ENCODE measurements around the gene HNRNPUL1.
A peak's percentile ranks its signal among the peaks of the same experiment; 100 is the strongest.

The HNRNPUL1 gene

DNA sequence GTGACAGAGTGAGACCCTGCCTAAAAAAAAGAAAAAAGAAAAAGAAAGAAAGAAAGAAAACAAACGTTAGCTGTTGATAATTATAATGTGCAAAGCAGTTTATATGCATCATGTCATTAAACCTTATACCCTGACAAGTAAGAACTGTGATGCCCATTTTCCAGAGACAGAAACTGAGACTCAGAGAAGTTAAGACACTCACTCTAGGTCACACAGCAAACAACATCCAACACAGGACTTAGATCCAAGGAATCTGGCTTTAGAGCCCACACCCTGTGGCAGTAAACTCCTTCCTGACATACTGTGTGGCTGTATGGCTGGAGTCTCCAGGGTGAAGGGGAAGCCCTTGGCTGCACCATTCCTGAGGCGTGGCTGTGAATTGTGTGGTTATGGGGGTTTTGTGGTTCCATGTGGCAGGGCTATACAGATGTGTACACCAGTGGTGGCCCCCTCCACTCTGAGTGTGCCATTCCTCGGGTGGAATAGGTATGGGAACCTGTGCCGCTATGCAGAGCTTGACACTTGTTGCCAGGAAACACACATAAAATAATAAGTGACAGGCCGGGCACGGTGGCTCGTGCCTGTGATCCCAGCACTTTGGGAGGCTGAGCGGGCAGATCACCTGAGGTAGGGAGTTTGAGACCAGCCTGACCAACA is 29.5 kb upstream of the HNRNPUL1 start:
- no peak for DNase-seq

DNA sequence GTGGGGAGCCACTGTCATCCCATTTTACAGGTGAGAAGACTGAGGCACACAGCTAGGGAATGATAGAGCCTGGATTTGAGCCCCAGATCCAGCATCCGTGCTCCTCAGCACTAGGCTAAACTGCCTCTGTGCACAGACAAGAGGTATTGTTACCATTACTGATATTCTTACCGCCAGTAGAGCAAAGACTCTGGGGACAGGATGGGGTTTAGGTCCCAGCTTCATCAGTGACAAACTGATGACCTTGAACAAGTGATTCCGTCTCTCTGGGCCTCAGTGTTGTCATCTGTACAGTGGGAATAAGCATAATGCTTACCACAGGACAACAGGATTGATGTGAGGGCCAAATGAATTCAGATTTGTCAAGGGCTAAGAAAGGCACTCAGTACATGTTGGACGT is 28.7 kb upstream of the HNRNPUL1 start:
- DNase-seq: no peak

DNA sequence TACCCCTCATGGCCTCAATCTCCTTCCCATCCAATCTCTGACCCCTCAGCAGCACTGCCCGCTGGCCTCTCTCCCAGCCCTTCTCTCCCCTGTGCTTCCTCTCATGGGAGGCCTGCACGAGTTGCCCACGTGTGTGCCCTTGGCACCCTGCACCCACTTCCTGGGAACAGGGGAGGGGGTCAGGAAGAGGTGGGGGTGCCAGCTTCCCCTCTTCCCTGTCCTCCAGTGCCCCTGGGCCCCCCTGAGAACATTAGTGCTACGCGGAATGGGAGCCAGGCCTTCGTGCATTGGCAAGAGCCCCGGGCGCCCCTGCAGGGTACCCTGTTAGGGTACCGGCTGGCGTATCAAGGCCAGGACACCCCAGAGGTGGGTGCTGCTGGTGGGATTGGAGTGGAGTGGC is 25.9 kb upstream of the HNRNPUL1 start:
- DNase-seq: no peak

DNA sequence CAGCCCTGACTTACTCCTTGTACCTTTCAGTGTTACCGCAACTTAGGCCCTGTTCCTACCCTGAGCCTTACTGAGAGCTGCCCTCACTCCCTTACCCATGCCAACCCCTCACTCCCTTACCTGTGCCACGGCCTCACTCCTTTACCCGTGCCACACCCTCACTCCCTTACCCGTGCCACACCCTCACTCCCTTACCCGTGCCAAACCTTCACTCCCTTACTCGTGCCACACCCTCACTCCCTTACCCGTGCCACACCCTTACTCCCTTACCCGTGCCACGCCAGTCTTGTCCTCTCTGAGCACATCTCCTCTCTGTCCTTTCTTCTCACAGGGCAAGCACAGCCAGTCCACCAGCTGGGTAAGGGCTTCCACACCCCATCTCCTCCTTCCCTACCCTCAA is 24.8 kb upstream of the HNRNPUL1 start:
- no peak for DNase-seq

DNA sequence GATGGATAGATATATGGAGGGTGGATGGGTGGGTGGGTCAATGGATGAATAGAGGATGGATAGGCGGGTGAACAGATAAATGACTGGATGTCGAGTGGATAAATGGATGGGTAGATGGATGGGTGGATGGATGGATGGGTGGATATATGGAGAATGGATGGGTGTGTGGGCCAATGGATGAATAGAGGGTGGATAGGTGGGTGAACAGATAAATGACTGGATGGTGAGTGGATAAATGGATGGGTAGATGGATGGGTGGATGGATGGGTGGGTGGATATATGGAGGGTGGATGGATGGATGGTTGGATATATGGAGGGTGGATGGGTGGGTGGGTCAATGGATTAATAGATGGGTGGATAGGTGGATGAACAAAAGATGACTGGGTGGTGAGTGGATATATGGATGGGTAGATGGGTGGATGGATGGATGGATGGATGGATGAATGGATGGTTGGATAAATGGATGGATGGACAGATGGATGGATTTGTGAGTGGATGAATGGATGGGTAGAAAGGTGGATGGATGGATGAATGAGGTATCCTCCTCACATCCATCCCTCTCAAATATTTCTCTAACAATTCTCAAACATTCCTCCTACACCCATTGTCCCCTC is 24.1 kb upstream of the HNRNPUL1 start:
- DNase-seq: no peak

DNA sequence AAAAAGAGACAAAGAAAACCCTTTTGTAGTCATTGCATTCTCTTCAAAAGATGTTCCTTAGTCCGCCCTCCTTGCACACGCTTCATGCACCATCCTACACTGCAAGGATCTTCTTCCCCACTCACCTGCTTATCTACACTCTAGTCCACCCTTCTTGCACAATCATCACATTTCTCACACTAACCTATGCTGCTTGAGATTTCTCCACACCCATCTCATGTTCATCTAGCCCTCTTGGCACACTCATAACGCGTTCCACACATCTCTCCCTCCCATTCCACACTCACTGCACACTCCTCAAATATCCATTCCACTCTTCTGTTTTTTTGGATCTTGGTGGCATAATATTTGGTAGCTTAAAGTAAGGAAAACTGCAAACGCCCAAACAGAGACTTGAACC is 22.3 kb upstream of the HNRNPUL1 start:
- no peak for DNase-seq

DNA sequence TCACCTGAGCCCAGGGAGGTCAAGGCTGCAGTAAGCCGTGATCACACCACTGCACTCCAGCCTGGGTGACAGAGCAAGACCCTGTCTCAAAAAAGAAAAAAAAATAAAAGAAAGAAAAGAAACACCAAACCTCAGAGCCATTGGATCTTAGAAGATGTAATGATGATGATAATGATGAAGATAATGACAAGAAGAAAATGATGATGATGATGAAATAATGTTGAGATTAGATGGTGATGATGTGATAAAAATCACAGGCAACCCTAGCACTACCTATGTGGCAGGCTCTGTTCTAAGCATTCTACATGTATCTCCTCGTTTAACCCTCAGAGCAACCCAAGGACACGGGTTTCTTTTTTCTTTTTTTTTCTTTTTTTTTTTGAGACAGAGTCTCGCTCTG is 20.1 kb upstream of the HNRNPUL1 start:
- no peak for DNase-seq

DNA sequence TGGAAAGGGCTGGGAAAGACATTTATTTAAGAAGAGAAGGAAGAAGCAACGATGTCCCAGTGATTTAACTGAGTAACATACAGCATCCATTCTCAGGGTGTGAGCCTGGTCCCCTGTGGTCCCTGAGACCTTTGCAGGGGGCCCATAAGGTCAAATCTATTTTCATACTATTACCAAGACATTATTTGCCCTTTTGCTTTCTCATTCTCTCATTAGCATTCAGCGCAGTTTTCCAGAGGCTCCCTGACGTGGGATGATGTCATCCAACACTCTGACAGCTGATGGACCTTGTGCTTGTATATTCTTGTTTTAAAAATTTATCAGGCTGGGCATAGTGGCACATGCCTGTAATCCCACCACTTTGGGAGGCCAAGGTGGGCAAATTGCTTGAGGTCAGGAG is 18.3 kb upstream of the HNRNPUL1 start:
- DNase-seq: no peak

DNA sequence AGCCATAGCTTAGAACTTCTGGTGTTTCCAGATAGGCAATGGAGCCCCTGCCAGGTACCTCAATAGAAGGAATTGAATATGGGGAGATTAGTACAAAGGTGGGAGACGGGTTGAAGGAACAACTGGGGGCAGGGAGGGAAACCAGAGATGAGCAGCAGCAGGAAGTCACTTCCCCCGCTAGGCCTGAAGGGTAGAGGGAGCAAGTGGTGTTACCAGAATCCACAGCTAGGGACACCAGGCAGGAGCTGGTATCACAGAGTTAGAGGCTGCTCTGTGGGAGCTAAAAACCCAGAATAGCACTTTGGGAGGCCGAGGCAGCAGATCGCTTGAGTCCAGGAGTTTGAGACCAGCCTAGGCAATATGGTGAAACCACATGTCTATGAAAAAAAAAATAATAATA is 15.3 kb upstream of the HNRNPUL1 start:
- peak in 2 of 4 experiments; percentile 13 to 15 for DNase-seq

DNA sequence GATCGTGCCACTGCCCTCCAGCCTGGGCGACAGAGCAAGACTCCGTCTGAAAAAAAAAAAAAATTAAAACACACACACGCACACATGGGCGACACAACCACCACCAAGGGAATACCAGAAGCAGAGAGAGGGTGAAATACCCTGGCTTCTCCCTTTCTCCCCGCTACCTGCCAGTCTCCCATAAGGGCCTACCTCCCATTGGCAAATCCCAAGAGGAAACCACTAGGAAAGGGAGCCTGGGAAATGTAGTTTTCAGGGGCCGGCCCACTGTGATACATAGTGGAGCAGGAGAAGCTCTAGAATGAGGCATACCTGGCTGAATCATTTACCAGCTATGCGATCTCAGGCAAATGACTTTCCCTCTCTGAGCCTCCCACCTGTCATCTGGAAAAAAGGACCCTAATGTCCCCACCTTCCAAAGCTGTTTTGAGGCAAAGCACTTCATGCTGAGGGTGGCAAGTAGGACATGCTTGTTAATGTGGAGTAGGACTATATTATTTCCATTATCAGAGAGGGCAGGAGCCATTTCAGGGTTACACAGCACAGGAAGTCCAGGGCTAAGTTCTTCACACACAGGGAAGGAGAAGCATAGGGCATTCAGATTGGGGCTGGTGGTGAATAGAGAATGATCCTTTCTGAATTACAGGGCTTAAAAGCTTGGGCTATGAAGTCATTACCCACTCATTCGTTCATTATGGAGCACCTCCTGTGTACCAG is 14.3 kb upstream of the HNRNPUL1 start:
- DNase-seq: no peak

DNA sequence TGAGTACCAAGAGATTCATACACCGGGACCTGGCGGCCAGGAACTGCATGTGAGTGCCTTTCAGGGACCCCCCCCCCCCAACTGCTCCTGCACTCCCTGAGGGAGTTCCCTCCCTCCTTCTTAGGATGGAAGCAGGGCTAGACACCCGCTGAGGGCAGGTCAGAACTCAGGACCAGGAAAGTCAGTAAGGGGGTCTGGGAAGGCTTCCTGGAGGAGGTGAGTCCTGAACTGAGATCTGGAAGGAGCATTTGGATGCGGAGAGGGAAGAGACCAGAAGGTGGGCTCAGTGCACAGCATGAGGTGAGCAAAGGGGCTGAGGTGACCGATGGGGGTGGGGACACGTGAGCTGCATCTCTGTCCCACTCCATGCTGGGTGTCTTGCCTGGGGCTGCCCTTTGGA is 10.5 kb upstream of the HNRNPUL1 start:
- DNase-seq: no peak

DNA sequence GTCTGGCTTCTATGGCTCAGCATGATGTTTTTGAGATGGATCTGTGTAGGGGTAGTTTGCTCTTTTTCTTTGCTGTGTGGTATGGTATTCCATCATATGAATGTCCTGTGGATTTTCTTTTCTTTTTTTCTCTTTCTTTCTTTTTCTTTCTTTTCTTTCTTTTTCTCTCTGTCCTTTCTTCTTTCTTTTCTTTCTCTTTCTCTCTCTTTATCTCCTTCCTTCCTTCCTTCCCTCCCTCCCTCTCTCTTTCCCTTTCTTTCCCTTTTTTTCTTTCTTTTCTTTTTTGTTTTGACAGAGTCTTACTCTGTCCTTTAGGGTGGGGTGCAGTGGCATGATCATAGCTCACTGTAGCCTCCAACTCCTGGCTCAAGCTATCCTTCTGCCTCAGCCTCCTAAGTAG is 9.0 kb upstream of the HNRNPUL1 start:
- no peak for DNase-seq

DNA sequence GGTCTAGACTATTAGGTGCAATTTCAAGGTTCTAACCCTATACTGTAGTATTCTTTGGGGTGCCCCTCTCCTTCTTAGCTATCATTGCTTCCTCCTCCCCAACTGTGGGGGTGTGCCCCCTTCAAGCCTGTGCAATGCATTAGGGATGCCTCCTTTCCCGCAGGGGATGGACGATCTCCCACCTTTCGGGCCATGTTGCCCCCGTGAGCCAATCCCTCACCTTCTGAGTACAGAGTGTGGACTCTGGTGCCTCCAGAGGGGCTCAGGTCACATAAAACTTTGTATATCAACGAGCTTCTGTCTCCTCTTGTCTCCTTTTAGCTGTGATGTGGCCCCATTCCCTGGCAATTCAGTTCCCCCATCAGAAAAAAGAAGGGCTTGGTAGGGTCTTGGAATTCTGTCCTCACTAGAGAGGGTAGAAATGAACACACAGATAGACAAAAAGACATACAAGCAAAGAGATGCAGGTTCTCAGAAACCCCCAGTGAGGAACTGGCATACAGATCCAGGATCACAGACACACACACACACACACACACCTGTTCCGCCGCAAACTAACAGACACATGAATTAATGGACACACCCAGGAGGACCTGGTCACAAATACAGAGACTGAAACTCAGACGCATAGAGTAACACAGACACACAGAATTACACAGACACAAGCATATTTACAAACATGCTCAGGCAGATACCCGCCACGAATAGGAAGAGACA is 2.5 kb upstream of the HNRNPUL1 start:
- no peak for DNase-seq

DNA sequence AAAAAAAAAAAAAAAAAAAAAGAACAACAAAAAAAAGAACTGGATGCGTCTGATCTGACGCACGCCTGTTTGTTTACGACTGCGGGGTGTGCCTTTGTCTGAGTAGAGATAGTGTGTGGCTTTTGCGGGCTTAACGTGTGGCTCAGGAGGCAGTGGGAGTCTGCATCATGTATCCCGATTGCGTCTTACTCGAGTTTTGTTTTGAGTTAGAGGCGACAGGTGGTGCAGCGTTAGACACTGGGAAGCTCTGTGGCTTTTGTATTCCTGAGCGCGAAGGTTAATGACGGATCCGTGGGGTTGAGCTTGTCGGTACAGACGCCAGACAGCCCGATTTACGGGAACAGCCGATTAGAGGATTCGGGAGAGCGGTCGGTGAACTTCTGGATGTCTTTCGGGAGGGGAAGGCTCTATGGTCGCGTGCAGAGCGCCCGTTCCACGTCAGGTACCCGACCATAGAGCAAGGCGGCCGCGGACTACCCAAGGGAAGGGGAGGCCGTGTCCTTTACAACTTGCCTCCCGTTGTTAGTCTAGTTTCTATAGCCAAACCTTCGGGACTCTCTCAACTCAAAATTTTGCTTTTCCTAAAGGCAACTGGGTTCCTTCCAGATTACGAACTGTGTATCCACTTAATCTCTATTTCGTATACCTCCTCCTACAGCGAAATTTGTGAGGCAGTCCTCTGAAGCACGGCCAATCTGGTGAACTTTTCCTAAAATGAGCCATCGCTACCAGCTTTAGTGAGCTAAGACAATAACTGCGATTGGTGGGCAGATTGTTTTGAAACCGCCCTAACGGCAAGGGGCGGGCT is 926 bp upstream of the HNRNPUL1 start:
- DNase-seq: peak; percentile 70 to 92 (median 83)

DNA sequence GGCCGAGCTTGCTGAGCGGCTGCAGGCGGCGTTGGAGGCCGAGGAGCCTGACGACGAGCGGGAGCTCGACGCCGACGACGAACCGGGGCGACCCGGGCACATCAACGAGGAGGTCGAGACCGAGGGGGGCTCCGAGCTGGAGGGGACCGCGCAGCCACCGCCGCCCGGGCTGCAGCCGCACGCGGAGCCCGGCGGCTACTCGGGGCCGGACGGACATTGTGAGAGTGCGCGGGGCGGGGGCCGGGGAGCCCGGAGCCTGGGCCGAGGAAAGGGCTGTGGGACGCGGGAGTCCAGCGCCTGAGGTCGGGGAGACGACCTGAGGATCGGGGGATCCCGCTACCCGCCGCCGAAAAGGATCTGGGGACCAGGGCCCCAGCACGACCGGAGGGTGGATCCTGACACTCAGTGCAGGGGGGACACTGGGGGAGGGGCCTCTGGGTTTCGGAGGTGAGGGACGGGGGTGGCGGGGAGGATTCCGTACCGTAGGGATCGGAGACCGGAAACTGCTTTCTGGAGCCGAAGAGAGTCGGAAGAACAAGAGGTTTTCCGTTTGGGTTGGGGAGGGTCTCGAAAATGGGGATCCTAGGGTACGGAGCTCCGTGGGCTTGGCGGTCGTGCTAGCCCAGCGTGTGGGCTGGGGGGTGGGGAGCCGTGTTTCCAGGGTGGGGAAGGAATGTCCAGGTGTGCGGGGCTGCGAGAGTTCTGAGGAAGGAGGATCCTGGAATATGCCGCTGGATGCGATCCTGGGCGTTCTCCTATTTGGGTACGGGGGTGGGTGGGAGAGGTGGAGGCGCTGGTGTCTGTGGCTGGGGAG is 616 bp downstream of the HNRNPUL1 start:
- peak; percentile 19 to 54 (median 41) for DNase-seq

DNA sequence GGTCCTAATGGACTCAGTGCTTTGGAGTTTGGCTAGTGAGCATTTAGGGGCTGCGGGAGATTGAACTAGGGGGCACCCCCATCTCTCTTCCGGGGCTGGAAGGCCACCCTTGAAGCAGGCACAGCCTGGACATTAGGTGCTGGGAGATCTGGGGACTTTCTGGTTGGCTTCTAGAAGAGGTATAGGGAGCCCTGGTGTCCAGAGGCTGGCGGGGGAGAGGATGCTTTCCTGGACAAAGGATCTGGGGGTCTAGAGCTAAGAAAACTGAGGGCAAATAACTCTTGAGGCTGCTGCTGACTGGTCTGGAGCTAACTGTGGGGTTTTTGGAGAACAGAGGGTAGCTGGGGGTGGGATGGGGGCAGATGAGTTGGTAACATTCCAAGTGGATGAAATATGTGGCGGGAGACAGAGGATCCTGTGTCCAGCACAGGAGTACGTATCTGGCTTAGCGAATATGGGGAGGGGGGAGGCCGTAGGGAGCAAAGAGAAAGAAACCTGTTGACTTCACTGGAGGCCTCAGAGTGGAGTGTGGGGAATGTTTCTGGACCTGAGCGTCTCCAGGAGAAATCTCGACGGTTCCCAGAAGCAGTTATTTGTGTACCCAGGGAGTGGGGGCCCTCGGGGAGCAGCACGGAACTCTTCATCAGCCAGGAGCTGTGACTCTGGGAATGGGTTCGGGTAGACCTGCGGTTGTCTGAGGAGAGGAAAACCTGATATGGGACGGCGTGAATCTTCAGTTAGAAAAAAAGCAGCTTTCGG is 1.4 kb downstream of the HNRNPUL1 start:
- DNase-seq: peak in 3 of 4 experiments; percentile 10 to 29 (median 12)

DNA sequence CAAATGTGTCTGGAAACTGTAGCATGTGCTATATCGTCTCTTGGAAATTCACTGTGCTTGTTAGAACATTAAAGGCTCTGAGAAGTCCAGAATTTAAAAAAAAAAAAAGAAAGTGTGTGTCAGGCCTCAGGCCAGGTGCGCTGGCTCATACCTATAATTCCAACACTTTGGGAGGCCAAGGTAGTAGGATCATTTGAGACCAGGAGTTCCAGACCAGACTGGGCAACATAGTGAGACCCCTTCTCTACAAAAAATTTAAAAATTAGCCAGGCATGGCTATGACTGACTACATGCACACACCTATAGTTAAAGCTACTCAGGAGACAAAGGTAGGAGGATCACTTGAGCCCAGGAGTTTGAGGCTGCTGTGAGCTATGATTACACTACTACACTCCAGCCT is 4.9 kb downstream of the HNRNPUL1 start:
- no peak for DNase-seq

DNA sequence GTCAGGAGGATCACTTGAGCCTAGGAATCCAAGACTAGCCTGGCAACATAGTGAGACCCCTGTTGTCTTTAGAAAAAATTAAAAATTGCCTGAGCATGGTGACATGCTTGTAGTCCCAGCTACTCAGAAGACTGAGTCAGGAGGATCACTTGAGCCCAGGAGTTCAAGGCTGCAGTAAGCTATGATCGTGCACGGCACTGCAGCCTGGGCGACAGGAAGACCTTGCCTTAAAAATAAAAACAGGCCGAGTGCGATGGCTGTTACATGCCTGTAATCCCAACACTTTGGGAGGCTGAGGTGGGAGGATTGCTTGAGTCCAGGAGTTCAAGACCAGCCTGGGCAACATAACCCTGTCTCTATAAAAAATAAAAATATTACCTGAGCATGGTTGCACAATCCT is 5.4 kb downstream of the HNRNPUL1 start:
- DNase-seq: no peak

DNA sequence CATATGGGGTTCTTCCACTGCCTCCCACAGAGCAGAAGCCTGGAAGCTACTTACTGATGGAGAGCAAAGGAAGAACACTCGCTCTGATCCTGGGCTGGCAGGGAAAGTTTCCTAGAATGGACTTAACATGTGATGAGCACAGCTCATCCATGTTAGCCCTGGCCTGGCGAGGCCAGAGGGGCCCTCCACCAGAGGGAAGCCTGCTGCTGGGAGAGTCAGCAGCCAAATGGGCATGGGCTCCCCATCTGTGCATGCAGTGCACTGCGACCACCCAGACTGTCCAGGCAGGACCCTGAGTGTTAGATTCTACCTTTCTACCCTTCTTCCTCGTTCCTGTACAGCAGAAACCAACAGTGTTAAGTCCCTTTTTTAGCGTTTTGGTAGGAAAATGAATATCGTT is 8.9 kb downstream of the HNRNPUL1 start:
- no peak for DNase-seq

DNA sequence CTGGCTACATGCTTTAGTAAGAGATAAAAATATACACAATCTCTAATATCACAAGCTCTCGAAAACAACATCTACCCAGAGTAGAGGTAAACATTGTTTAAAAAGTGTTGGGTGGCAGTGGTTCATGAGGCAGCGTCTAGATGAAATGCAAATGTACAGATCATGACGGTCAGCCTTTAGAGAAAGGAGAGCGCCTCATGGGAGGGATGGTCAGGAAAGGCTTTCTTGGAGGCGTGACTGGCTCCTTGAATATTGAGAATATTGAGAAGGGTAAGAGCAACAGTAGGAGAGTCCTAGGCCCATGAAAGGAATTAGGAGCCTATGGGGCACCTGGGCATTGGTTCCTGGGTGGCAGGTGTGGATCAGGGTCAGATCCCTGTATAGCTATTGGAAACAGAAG is 10.6 kb downstream of the HNRNPUL1 start:
- DNase-seq: no peak

DNA sequence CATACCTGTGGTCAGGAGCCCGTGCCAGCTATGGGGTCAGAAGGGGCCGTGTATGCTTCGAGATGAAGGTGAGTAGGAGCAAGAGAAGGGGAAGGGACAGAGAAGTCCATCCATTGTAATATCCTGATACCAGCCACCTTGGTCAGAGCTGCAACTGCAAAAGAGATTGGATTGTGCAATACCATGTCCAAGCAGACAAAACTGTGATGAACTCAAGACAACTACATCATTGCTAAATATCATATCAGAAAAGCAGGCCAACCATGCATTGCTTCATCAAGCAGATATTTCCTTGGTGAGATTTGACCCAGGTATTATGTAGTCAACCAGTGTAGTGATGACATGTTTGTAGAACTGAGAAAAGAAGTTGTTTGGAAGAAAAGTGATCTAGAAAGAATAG is 12.1 kb downstream of the HNRNPUL1 start:
- no peak for DNase-seq
